Measurements from ENCODE around the gene TLE5.
A peak's percentile ranks its signal among the peaks of the same experiment; 100 is the strongest.
"Not testable (repeated sequence)": the region's sequence is repeated elsewhere in the genome, so short reads cannot be mapped to it uniquely, and the experiment has no call there.

Gene TLE5

GRCh38 chr19:3053218-3053621 is 9.1 kb downstream of the TLE5 start:
- no peak overlapping the region for H3K4me3 ChIP-seq (ENCODE audit: control insufficient read depth, low read depth, low read length)
- TF ChIP-seq, protein P1, sequence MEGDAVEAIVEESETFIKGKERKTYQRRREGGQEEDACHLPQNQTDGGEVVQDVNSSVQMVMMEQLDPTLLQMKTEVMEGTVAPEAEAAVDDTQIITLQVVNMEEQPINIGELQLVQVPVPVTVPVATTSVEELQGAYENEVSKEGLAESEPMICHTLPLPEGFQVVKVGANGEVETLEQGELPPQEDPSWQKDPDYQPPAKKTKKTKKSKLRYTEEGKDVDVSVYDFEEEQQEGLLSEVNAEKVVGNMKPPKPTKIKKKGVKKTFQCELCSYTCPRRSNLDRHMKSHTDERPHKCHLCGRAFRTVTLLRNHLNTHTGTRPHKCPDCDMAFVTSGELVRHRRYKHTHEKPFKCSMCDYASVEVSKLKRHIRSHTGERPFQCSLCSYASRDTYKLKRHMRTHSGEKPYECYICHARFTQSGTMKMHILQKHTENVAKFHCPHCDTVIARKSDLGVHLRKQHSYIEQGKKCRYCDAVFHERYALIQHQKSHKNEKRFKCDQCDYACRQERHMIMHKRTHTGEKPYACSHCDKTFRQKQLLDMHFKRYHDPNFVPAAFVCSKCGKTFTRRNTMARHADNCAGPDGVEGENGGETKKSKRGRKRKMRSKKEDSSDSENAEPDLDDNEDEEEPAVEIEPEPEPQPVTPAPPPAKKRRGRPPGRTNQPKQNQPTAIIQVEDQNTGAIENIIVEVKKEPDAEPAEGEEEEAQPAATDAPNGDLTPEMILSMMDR (IDR thresholded peaks at IDR 0.05; ENCODE audit: control insufficient read depth, insufficient read depth, low read depth, low read length, missing control alignments): no peak
- DNase-seq (ENCODE audit: low read depth): no peak

DNA sequence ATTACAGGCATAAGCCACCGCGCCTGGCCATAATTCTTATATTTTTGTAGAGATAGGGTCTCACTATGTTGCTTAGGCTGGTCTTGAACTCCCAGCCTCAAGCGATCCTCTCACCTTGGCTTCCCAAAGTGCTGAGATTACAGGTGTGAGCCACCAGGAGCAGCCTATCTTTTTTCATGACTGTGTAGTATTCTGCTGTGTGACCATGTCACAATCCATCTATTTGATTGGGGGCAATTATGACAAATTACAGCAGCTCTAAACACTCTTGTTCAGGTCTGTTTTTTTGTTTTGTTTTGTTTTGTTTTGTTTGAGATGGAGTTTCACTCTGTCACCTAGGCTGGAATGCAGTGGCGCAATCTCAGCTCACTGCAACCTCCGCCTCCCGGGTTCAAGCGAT is 12.3 kb downstream of the TLE5 start:
- DNase-seq (ENCODE audit: low read depth): not testable (repeated sequence)

GRCh38 chr19:3049089-3049488 is 13.2 kb downstream of the TLE5 start:
- TF ChIP-seq, protein P1 (IDR thresholded peaks at IDR 0.05; ENCODE audit: control insufficient read depth, insufficient read depth, low read depth, low read length, missing control alignments): no peak
- DNase-seq (ENCODE audit: low read depth): no peak
- H3K4me3 ChIP-seq (ENCODE audit: control insufficient read depth, low read depth, low read length): no peak overlapping the region

More for the DNA sequence above, 12.3 kb downstream of the TLE5 start:
- H3K4me3 ChIP-seq (ENCODE audit: control insufficient read depth, low read depth, low read length): not testable (repeated sequence)

DNA sequence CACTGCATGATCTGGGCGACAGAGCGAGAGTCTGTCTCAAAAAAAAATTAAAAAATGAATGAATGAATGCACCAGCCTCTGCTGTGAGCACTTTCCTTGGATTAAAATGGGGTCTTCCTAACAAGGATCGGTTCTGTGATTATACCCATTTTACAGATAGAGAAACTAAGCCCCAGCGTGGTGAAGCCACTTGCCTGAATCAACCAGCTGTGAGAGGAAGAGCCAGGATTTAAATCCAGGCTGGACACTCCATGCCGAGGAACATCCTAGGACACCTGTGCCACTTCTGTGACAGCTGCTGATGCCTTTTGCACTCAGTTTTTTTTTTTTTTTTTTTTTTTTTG is 14.1 kb downstream of the TLE5 start:
- no peak for DNase-seq (ENCODE audit: low read depth)
- no peak overlapping the region for H3K4me3 ChIP-seq (ENCODE audit: control insufficient read depth, low read depth, low read length)
- TF ChIP-seq, protein P1 (IDR thresholded peaks at IDR 0.05; ENCODE audit: control insufficient read depth, insufficient read depth, low read depth, low read length, missing control alignments): no peak

GRCh38 chr19:3047496-3048189 is 14.7 kb downstream of the TLE5 start:
- TF ChIP-seq, protein P1 (IDR thresholded peaks at IDR 0.05; ENCODE audit: control insufficient read depth, insufficient read depth, low read depth, low read length, missing control alignments): no peak
- DNase-seq (ENCODE audit: low read depth): peak; percentile 20
- no peak overlapping the region; the same call in 1 of the 2 replicates for H3K4me3 ChIP-seq (ENCODE audit: control insufficient read depth, low read depth, low read length)

DNA sequence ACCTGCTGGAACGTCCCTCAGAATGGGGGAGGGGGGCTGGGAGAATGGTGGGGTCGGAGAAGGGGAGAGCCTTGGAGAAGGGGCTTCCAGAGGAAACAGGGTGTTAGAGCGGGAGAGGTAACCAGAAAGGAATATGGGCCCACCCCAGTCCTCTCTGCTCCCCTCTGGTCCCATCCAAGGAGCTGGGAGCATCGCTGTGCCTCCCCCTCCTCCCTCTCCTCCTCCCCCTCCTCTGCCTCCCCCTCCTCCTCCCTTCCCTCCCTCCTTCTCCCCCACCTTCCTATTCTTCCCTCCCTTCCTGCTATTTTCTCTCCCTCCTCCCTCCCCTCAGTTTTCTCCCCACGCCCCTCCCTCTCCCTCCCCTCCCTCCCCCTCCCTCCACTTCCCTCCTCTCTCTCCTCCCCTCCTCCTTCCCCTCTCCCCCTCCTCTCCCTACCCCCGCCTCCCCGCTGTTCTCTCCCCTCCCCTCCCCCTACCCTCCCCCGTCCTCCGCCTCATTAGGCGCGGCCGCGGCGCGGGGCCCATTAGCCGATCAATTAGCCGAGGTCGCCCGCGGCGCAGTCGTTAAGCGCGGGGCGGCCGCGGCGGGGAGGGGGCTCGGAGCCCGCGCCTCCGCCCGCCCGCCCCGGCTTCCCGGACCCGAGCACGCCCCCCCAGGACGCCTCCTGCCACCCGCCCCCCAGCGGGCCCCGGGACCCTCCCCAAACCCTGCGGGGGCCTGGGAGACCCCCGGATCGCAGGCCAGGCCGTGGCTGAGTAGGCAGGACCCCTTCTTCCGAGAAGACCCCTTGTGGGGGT is 15.4 kb downstream of the TLE5 start:
- TF ChIP-seq, protein P1 (IDR thresholded peaks at IDR 0.05; ENCODE audit: control insufficient read depth, insufficient read depth, low read depth, low read length, missing control alignments): no peak
- no peak for DNase-seq (ENCODE audit: low read depth)

More for the DNA sequence above, 15.4 kb downstream of the TLE5 start:
- H3K4me3 ChIP-seq (ENCODE audit: control insufficient read depth, low read depth, low read length): no peak overlapping the region; the same call in 1 of the 2 replicates
